CD14-positive monocyte (primary cell): Measurements from ENCODE around the gene ZCCHC9. TPM values are rescaled to one million over a fixed set of nuclear protein-coding genes. Genes with fewer than 3 reads are reported as not detected.

Experiments used
- DNase-seq, 3 donors: peaks; one replicate each; pipeline ENCODE4 v3.0.0-alpha.2; 2011 to 2022
- H2AFZ ChIP-seq: 2 replicates; pipeline ENCODE4 v1.6.0; 2012; ENCODE audit warnings: mild to moderate bottlenecking, low read depth, low read length, inconsistent platforms; ENCODE audit not compliant: insufficient read depth, poor library complexity, severe bottlenecking
- H3K27ac ChIP-seq, 2 donors: 1 replicate in 1 of 2; 2 replicates in 1 of 2; pipeline ENCODE4 v1.5.1; 2012 to 2013; ENCODE audit warnings: low read length in 2 of 2, control low read depth in 1 of 2, inconsistent platforms in 1 of 2, low read depth in 1 of 2, mild to moderate bottlenecking in 1 of 2
- H3K27me3 ChIP-seq, 2 donors: one replicate each; pipeline versions ENCODE4 v1.6.0 to v1.6.1; 2011 to 2013; ENCODE audit warnings: low read length in 2 of 2; ENCODE audit not compliant: control insufficient read depth in 2 of 2, insufficient read depth in 2 of 2
- H3K36me3 ChIP-seq, 2 donors: replicated peaks in 1 of 2; 1 replicate in 1 of 2; 2 replicates in 1 of 2; pipeline versions ENCODE4 v1.5.1 to v1.6.1; 2012 to 2013; ENCODE audit warnings: low read length in 2 of 2, control low read depth in 1 of 2, inconsistent platforms in 1 of 2, mild to moderate bottlenecking in 1 of 2; ENCODE audit not compliant: insufficient read depth in 2 of 2, control insufficient read depth in 1 of 2
- H3K4me1 ChIP-seq, 2 donors: 1 replicate in 1 of 2; 2 replicates in 1 of 2; pipeline versions ENCODE4 v1.5.1 to v1.6.1; 2012 to 2013; ENCODE audit warnings: low read length in 2 of 2, control low read depth in 1 of 2, inconsistent platforms in 1 of 2, mild to moderate bottlenecking in 1 of 2, moderate library complexity in 1 of 2; ENCODE audit not compliant: insufficient read depth in 2 of 2, control insufficient read depth in 1 of 2
- H3K4me2 ChIP-seq: replicated peaks from 2 replicates; pipeline ENCODE3; 2012; ENCODE audit warnings: low read length, moderate library complexity, mild to moderate bottlenecking; ENCODE audit not compliant: poor library complexity, severe bottlenecking; ENCODE audit errors: extremely low read depth
- H3K4me3 ChIP-seq, 3 experiments: fragments of 200-600 bp in 1 of 3; sonication (generic) in 1 of 3; replicated peaks in 1 of 3; 1 replicate in 2 of 3; 2 replicates in 1 of 3; pipeline ENCODE4 v1.5.1; 2011 to 2013; ENCODE audit warnings: low read length in 3 of 3, mild to moderate bottlenecking in 3 of 3, control low read depth in 2 of 3, low read depth in 2 of 3, inconsistent platforms in 1 of 3, moderate library complexity in 1 of 3
- H3K79me2 ChIP-seq: 2 replicates; pipeline ENCODE4 v1.6.0; 2012; ENCODE audit warnings: mild to moderate bottlenecking, control low read depth, inconsistent platforms, low read length, moderate library complexity; ENCODE audit not compliant: insufficient read depth
- H3K9ac ChIP-seq: 2 replicates; pipeline ENCODE4 v1.6.0; 2017; ENCODE audit warnings: low read length, mild to moderate bottlenecking; ENCODE audit not compliant: insufficient read depth, poor library complexity, severe bottlenecking
- H3K9me3 ChIP-seq, 2 donors: replicated peaks in 1 of 2; 1 replicate in 1 of 2; 2 replicates in 1 of 2; pipeline versions ENCODE4 v1.5.1 to v1.6.1; 2012 to 2013; ENCODE audit warnings: low read length in 2 of 2, control low read depth in 1 of 2; ENCODE audit not compliant: control insufficient read depth in 1 of 2, insufficient read depth in 1 of 2
- H4K20me1 ChIP-seq: 2 replicates; pipeline ENCODE4 v1.6.0; 2012; ENCODE audit warnings: mild to moderate bottlenecking, low read length, control low read depth, moderate library complexity; ENCODE audit not compliant: insufficient read depth
- H3K27ac Mint-ChIP-seq, 7 donors: one replicate each; pipeline ENCODE4 v1.8.0; 2020; ENCODE audit warnings: mild to moderate bottlenecking in 7 of 7, mixed read lengths in 7 of 7, moderate library complexity in 6 of 7, inconsistent platforms in 2 of 7
- H3K27me3 Mint-ChIP-seq, 3 donors: one replicate each; pipeline ENCODE4 v1.8.0; 2021 to 2022; ENCODE audit warnings: low read depth in 3 of 3, mild to moderate bottlenecking in 3 of 3, mixed read lengths in 3 of 3, moderate library complexity in 3 of 3, inconsistent platforms in 1 of 3
- H3K36me3 Mint-ChIP-seq, 2 donors: one replicate each; pipeline ENCODE4 v1.8.0; 2020; ENCODE audit warnings: mixed read lengths in 2 of 2, inconsistent platforms in 1 of 2, mild to moderate bottlenecking in 1 of 2
- H3K4me1 Mint-ChIP-seq: one replicate; pipeline ENCODE4 v1.8.0; 2020; ENCODE audit warnings: mild to moderate bottlenecking, mixed read lengths
- H3K4me3 Mint-ChIP-seq, 2 donors: one replicate each; pipeline ENCODE4 v1.8.0; 2020; ENCODE audit warnings: mild to moderate bottlenecking in 2 of 2, mixed read lengths in 2 of 2, moderate library complexity in 1 of 2
- H3K9me3 Mint-ChIP-seq, 7 donors: one replicate each; pipeline ENCODE4 v1.8.0; 2020 to 2022; ENCODE audit warnings: mixed read lengths in 7 of 7, mild to moderate bottlenecking in 6 of 7, moderate library complexity in 6 of 7, inconsistent platforms in 2 of 7
- WGBS: methylation state at CpG from one replicate; pipeline ENCODE4 v1.1.5; 2013; ENCODE audit warnings: missing lambda C conversion rate; ENCODE audit not compliant: insufficient coverage; 5-methylcytosine and 5-hydroxymethylcytosine counted together
- intact Hi-C, 2 donors: fragments of 100-400 bp; cut with micrococcal nuclease; formaldehyde crosslinking; loops; one replicate each; pipeline versions ENCODE4 v1.15.0 to v1.15.1; 2023
- polyA plus RNA-seq, 3 donors: library from polyadenylated mRNA; depleted of rRNA in 1 of 3; unstranded in 2 of 3; stranded (reverse) in 1 of 3; fragments of 300-500 nt in 2 of 3; fragments of >200 nt in 1 of 3; fragmentation: Illumina TruSeq in 2 of 3; gene quantifications; 1 replicate in 2 of 3; 2 replicates in 1 of 3; pipeline ENCODE4 v1.2.3, GENCODE V29; 2012 to 2021
- TF ChIP-seq, protein P1 (sequence below): fragments of 200-600 bp; IDR thresholded peaks from one replicate; pipeline ENCODE4 v1.8.0; 2022; ENCODE audit warnings: antibody characterized with exemption, mild to moderate bottlenecking

The ZCCHC9 gene
- polyA plus RNA-seq, 3 donors = 10.6 to 15.9 (median 14.6) TPM

DNA sequence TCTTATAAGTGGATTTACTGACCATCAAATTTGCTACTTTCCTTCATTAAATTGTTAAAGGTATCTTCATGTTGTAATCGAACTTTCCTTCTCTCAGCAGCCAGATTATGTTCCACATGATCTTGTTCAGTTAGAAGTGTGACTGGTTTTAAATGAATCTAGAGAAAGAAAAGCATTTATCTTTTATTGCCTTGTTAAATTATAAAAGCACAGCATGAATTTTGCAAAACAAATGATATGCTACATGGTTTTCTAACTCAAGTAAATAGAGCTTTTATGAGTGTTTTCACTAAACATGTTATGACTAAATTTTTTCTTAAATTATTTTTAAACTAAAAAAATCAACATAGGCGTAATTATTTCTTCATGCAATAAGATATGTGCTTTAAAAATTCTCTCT lies 58.5 kb downstream of the ZCCHC9 start:
- Mint-ChIP-seq H3K36me3 (no peaks in the 10 kb centered on the region), H3K27me3 (peaks cover 1 to 3% (median 2%) of the 10 kb centered on the region in 3 donors), H3K9me3 (peaks cover 0 to 2% (median 0%) of the 10 kb centered on the region in 7 donors), H3K4me1 (peaks cover 21% of the 10 kb centered on the region), H3K27ac (no peak overlapping the region), H3K4me3 (no peak overlapping the region)
- TF ChIP-seq, protein P1, sequence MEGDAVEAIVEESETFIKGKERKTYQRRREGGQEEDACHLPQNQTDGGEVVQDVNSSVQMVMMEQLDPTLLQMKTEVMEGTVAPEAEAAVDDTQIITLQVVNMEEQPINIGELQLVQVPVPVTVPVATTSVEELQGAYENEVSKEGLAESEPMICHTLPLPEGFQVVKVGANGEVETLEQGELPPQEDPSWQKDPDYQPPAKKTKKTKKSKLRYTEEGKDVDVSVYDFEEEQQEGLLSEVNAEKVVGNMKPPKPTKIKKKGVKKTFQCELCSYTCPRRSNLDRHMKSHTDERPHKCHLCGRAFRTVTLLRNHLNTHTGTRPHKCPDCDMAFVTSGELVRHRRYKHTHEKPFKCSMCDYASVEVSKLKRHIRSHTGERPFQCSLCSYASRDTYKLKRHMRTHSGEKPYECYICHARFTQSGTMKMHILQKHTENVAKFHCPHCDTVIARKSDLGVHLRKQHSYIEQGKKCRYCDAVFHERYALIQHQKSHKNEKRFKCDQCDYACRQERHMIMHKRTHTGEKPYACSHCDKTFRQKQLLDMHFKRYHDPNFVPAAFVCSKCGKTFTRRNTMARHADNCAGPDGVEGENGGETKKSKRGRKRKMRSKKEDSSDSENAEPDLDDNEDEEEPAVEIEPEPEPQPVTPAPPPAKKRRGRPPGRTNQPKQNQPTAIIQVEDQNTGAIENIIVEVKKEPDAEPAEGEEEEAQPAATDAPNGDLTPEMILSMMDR = no peak
- H3K4me3 ChIP-seq = no peak overlapping the region
- no peak for DNase-seq
- no peak overlapping the region for H2AFZ ChIP-seq
- H3K36me3 ChIP-seq = no peaks in the 10 kb centered on the region
- H3K27me3 ChIP-seq = no peaks in the 10 kb centered on the region
- H3K9ac ChIP-seq = no peak overlapping the region
- no peak overlapping the region for H3K4me2 ChIP-seq
- H4K20me1 ChIP-seq = no peaks in the 10 kb centered on the region
- no peaks in the 10 kb centered on the region for H3K9me3 ChIP-seq
- intact Hi-C loops = no loop called here
- H3K79me2 ChIP-seq = no peaks in the 10 kb centered on the region
- no CpG with 5 or more reads among the region's 2 CpGs for WGBS
- no peak overlapping the region for H3K27ac ChIP-seq
- peaks cover 16 to 20% of the 10 kb centered on the region in 2 donors for H3K4me1 ChIP-seq

DNA sequence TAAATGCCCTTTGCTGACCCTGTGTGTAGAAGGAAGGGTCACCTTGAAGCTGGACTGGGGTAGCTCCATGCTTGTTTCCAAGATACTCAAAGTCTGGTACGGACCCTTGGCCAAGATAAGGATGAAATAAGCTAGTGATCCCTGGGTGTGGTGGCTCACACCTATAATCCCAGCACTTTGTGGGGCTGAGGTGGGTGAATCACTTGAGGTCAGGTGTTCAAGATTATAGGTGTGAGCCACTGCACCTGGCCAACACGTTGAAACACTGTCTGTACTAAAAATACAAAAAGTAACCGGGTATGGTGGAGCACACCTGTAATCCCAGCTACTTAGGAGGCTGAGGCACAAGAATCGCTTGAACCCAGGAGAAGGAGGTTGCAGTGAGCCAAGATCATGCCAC lies 59.3 kb downstream of the ZCCHC9 start:
- no peak for DNase-seq
- 100% methylated on average over 2 of the region's 4 CpGs for WGBS
- H3K9me3 Mint-ChIP-seq = peaks cover 0 to 2% (median 0%) of the 10 kb centered on the region in 7 donors
- Histone ChIP-seq H3K4me3 (no peak overlapping the region), H3K4me2 (no peak overlapping the region), H3K27ac (no peak overlapping the region), H2AFZ (no peak overlapping the region), H4K20me1 (no peaks in the 10 kb centered on the region), H3K9ac (no peak overlapping the region), H3K27me3 (no peaks in the 10 kb centered on the region), H3K36me3 (no peaks in the 10 kb centered on the region), H3K9me3 (no peaks in the 10 kb centered on the region), H3K4me1 (peaks cover 16 to 20% of the 10 kb centered on the region in 2 donors), H3K79me2 (no peaks in the 10 kb centered on the region)
- no peaks in the 10 kb centered on the region for H3K36me3 Mint-ChIP-seq
- intact Hi-C loops = no loop called here
- no peak overlapping the region for H3K4me3 Mint-ChIP-seq
- peaks cover 1 to 3% (median 2%) of the 10 kb centered on the region in 3 donors for H3K27me3 Mint-ChIP-seq
- peaks cover 22% of the 10 kb centered on the region for H3K4me1 Mint-ChIP-seq
- no peak overlapping the region for H3K27ac Mint-ChIP-seq
- TF ChIP-seq, protein P1 = no peak
